Measurements from ENCODE around the gene NRIP1.

- TF ChIP-seq POLR2AphosphoS5 (IDR thresholded peaks at IDR 0.05): no peak
- TF ChIP-seq CTCF (IDR thresholded peaks at IDR 0.05): no peak
- TF ChIP-seq POLR2A (IDR thresholded peaks at IDR 0.05): no peak
Observed at GRCh38 chr21:14964621-14965020, 100.2 kb downstream of the NRIP1 start.

Measured in suprapubic skin (tissue), 4 donors.